Measurements from ENCODE around the gene SURF2. TPM values are rescaled to one million over a fixed set of nuclear protein-coding genes. Genes with fewer than 3 reads are reported as not detected.

Gene SURF2
- total RNA-seq, 4 donors from 2014 or later = 3.7 to 21.4 (median 17.9) TPM

GRCh38 chr9:133408042-133408441 lies 51.7 kb downstream of the SURF2 start:
- 94% methylated on average over 1 of the region's 1 CpG; no CpG with 5 or more reads in 1 of the 2 donors for WGBS, 2 donors (ENCODE audit: low coverage in 1 of 2)
- intact Hi-C loops (cut with DNase I; ENCODE audit: low total_unique reads) (no loop called here), in situ Hi-C loops (cut with MboI; ENCODE audit: low pct_ligation_motif_present in 1 of 4, low pct_unique_long_range_greater_than_20kb in 1 of 4, low sequenced_read_pairs in 3 of 4) (loop anchor here in 2 of 4 donors (5.0 to 10.0 kb wide), 2 partner anchors 74 to 77 kb away; no protein-coding TSS in a partner anchor)
- no peak for DNase-seq
- no peaks in the 10 kb centered on the region for H3K4me1 ChIP-seq
- H3K27me3 ChIP-seq = no peaks in the 10 kb centered on the region
- H3K9me3 ChIP-seq = no peaks in the 10 kb centered on the region
- peaks cover 0 to 34% (median 5%) of the 10 kb centered on the region in 4 donors for H3K36me3 ChIP-seq
- no peak overlapping the region for H3K4me3 ChIP-seq
- no peak for TF ChIP-seq CTCF (IDR thresholded peaks at IDR 0.05)
- no peak for TF ChIP-seq POLR2A (IDR thresholded peaks at IDR 0.05)
- no peak for TF ChIP-seq EP300 (IDR thresholded peaks at IDR 0.05; ENCODE audit: low read depth)
- no peak for TF ChIP-seq POLR2AphosphoS5 (IDR thresholded peaks at IDR 0.05)
- H3K27ac ChIP-seq = no peak overlapping the region

Small RNA genes within 50 kb of the gene (small RNA-seq; reads per million reads assigned to genes)
- gene RF00019 (0 reads per million in 4 donors), gene SNORD24 (0 reads per million in 4 donors), gene SNORD36A (0 reads per million in 4 donors), gene SNORD36B (0 reads per million in 4 donors), gene SNORD36C (0 reads per million in 4 donors)

Other genes starting within 250 kb of the SURF2 start
- 100 to 1,000 TPM in 1 of 4 donors, 10 to 100 TPM in 3; 50.5 to 233 (median 58.2) TPM for gene RALGDS, start 235.3 kb upstream of the SURF2 start, total RNA-seq
- 10 to 100 TPM in 3 of 4 donors, 1 to 10 TPM in 1; 4.1 to 15.7 (median 11.8) TPM for gene GBGT1, start 192.6 kb upstream of the SURF2 start, total RNA-seq
- not detected for gene OBP2B, start 147.3 kb upstream of the SURF2 start, total RNA-seq
- gene ABO, start 81.3 kb upstream of the SURF2 start, total RNA-seq = 100 to 1,000 TPM in 3 of 4 donors, 10 to 100 TPM in 1; 77.4 to 199 (median 141) TPM
- 10 to 100 TPM; 18.1 to 61.3 (median 22.5) TPM for gene SURF6, start 20.4 kb upstream of the SURF2 start, total RNA-seq
- gene MED22, start 8.4 kb upstream of the SURF2 start, total RNA-seq = 10 to 100 TPM; 21.5 to 50.5 (median 25.4) TPM
- gene RPL7A, start 8.3 kb upstream of the SURF2 start, total RNA-seq = 1,000 to 10,000 TPM in 2 of 4 donors, 100 to 1,000 TPM in 2; 725 to 1,490 (median 1,034) TPM
- 10 to 100 TPM; 14.2 to 66.1 (median 50.2) TPM for gene SURF1, start 63 bp upstream of the SURF2 start, total RNA-seq
- gene SURF4, start 19.5 kb downstream of the SURF2 start, total RNA-seq = 100 to 1,000 TPM in 3 of 4 donors, 10 to 100 TPM in 1; 89.4 to 205 (median 147) TPM
- 1 to 10 TPM in 1 of 4 donors, under 1 TPM in 1, not detected in 2; 0.68 to 1.5 TPM for gene STKLD1, start 19.8 kb downstream of the SURF2 start, total RNA-seq
- gene REXO4, start 61.5 kb downstream of the SURF2 start, total RNA-seq = 10 to 100 TPM; 12.1 to 21.9 (median 16.0) TPM
- gene ADAMTS13, start 65.8 kb downstream of the SURF2 start, total RNA-seq = 10 to 100 TPM in 2 of 4 donors, 1 to 10 TPM in 2; 2.6 to 12.7 (median 7.2) TPM
- 100 to 1,000 TPM in 1 of 4 donors, 10 to 100 TPM in 3; 44.6 to 153 (median 80.0) TPM for gene CACFD1, start 103.4 kb downstream of the SURF2 start, total RNA-seq
- 10 to 100 TPM in 1 of 4 donors, 1 to 10 TPM in 2, under 1 TPM in 1; 0.96 to 20.1 (median 3.4) TPM for gene SLC2A6, start 122.5 kb downstream of the SURF2 start, total RNA-seq
- not detected for gene MYMK, start 168.4 kb downstream of the SURF2 start, total RNA-seq
- 1 to 10 TPM in 2 of 4 donors, under 1 TPM in 2; 0.64 to 2.4 (median 1.5) TPM for gene ADAMTSL2, start 178.2 kb downstream of the SURF2 start, total RNA-seq